Esophagus muscularis mucosa (tissue), 4 donors: ENCODE results near the gene MBNL3.

Source experiments
- CTCF ChIP-seq, 3 experiments: fragments of 200-600 bp in 2 of 3; fragments of 450-650 bp in 1 of 3; sonication (generic) in 2 of 3; IDR thresholded peaks; one replicate each; pipeline ENCODE4 v1.5.1; 2017 to 2019; ENCODE audit warnings: antibody characterized with exemption in 3 of 3, mild to moderate bottlenecking in 2 of 3, moderate library complexity in 1 of 3
- EP300 ChIP-seq: sonication (generic); formaldehyde crosslinking; IDR thresholded peaks from one replicate; pipeline ENCODE4 v1.6.1; 2017; ENCODE audit warnings: antibody characterized with exemption
- POLR2A ChIP-seq: fragments of 450-650 bp; IDR thresholded peaks from one replicate; pipeline ENCODE4 v1.6.1; 2017; ENCODE audit warnings: antibody characterized with exemption, moderate library complexity, mild to moderate bottlenecking, low read depth
- POLR2AphosphoS5 ChIP-seq, 2 donors: sonication (generic); formaldehyde crosslinking; IDR thresholded peaks; one replicate each; pipeline ENCODE4 v1.6.1; 2017; ENCODE audit warnings: antibody characterized with exemption in 2 of 2

DNA sequence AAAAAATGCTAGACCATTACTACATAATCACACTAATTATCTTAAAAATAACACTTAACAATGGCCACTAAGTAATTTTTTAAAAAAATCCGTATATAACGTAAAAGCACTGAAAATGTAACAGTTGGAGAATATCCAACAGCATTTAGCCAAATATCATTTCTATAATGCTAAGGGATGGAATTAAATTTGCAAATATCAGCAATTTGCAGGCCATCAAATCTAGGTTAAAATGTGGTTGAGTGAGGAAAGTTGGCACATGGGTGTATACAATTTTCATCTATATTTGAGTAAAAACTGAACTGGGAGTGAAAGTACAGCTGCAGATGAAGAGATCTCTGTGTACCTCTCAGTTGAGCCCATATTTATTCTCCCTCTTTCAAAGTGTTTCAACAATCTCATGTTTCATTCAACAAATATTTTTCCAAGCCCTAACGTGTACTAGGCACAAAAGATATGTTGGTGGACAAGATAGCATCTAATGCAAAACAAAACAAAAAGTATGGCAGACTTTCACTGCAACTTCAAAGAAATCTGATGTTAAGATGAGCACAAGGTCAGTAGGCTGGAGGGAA, 63.0 kb downstream of the MBNL3 start:
- TF ChIP-seq CTCF (IDR thresholded peaks at IDR 0.05) = no peak
- TF ChIP-seq POLR2AphosphoS5 (IDR thresholded peaks at IDR 0.05) = no peak
- no peak for TF ChIP-seq POLR2A
- TF ChIP-seq EP300 = no peak
